ENCODE data around the gene ERICH4.

DNA sequence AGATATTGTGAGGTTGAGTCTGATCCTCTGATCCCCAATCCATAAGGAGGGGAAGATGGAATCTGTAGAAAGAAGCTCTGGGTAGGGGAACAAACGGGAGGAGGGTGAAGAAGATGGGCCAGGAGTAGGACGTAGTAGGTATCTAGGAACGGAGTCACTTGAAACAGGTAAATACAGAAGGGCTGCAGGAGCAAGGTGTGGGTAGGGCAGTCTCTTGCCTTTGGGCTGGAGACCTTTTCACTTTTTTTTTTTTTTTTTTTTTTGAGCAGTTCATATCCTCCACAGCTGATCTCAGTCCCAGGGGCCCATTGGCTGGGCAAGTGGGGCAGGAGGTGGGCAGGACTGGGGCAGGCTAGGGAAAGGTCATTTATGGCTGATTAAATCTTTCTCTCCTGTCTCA is 43.9 kb upstream of the ERICH4 start:
- TF ChIP-seq, protein P1, sequence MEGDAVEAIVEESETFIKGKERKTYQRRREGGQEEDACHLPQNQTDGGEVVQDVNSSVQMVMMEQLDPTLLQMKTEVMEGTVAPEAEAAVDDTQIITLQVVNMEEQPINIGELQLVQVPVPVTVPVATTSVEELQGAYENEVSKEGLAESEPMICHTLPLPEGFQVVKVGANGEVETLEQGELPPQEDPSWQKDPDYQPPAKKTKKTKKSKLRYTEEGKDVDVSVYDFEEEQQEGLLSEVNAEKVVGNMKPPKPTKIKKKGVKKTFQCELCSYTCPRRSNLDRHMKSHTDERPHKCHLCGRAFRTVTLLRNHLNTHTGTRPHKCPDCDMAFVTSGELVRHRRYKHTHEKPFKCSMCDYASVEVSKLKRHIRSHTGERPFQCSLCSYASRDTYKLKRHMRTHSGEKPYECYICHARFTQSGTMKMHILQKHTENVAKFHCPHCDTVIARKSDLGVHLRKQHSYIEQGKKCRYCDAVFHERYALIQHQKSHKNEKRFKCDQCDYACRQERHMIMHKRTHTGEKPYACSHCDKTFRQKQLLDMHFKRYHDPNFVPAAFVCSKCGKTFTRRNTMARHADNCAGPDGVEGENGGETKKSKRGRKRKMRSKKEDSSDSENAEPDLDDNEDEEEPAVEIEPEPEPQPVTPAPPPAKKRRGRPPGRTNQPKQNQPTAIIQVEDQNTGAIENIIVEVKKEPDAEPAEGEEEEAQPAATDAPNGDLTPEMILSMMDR (IDR thresholded peaks at IDR 0.05): no peak
- no peak for TF ChIP-seq POLR2A (IDR thresholded peaks at IDR 0.05)
